ENCODE measurements around the gene CDPF1. TPM values are rescaled to one million over a fixed set of nuclear protein-coding genes. Genes with fewer than 3 reads are reported as not detected.

CDPF1 gene
- total and polyA plus RNA-seq, 12 donors: 10.2 to 32.9 (median 14.2) TPM

DNA sequence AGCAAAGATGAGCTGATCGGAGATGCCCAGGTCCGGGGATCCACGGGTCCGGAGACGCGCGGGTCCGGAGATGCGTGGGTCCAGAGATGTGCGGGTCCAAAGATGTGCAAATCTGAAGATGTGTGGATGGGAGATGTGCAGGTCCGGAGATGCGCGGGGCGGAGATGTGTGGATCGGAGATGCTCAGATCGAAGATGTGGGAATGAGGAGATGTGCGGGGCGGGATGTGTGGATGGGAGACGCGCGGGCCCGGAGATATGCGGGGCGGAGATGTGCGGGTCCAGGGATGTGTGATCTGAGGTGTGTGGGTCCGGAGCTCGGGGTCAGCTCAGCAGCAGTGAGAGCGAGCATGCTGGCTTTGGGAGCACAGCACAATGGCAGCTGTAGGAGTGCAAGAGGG lies 35.5 kb downstream of the CDPF1 start:
- H3K27me3 ChIP-seq: no peaks in the 10 kb centered on the region
- TF ChIP-seq, protein P1, sequence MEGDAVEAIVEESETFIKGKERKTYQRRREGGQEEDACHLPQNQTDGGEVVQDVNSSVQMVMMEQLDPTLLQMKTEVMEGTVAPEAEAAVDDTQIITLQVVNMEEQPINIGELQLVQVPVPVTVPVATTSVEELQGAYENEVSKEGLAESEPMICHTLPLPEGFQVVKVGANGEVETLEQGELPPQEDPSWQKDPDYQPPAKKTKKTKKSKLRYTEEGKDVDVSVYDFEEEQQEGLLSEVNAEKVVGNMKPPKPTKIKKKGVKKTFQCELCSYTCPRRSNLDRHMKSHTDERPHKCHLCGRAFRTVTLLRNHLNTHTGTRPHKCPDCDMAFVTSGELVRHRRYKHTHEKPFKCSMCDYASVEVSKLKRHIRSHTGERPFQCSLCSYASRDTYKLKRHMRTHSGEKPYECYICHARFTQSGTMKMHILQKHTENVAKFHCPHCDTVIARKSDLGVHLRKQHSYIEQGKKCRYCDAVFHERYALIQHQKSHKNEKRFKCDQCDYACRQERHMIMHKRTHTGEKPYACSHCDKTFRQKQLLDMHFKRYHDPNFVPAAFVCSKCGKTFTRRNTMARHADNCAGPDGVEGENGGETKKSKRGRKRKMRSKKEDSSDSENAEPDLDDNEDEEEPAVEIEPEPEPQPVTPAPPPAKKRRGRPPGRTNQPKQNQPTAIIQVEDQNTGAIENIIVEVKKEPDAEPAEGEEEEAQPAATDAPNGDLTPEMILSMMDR (IDR thresholded peaks at IDR 0.05): no peak
- no peak for TF ChIP-seq POLR2A (IDR thresholded peaks at IDR 0.05)
- H3K27ac ChIP-seq: no peak overlapping the region
- H3K9me3 ChIP-seq (replicated peaks in 1 of 3): no peaks in the 10 kb centered on the region
- no peak for DNase-seq
- peaks cover 0 to 57% of the 10 kb centered on the region in 2 donors for H3K36me3 ChIP-seq (replicated peaks in 1 of 2)
- H3K4me1 ChIP-seq (replicated peaks in 1 of 2): no peaks in the 10 kb centered on the region
- no peak overlapping the region for H3K4me3 ChIP-seq
- WGBS, 4 donors: 96 to 99% (median 98%) methylated on average over 28 of the region's 28 CpGs
- intact Hi-C loops (cut with DNase I): no loop called here

DNA sequence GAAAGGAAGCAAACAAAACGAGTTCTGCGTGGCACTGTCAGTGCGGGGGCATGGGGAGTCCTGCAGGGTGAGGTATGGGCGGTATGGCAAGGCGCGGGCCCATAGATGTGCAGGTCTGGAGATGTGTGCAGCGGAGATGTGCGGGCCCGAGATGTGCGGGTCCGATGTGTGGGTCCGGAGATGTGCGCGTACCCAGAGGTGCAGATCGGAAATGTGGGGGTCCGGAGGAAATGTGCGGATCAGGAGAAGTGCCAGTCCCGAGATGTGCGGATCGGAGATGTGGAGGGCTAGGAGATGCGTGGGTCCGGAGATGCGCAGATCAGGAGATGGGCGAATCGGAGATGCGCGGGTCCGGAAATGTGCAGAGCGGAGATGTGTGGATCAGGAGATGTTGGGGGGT lies 35.9 kb downstream of the CDPF1 start:
- Histone ChIP-seq H3K27me3 (no peaks in the 10 kb centered on the region), H3K4me1 (replicated peaks in 1 of 2) (no peaks in the 10 kb centered on the region), H3K4me3 (no peak overlapping the region), H3K36me3 (replicated peaks in 1 of 2) (peaks cover 0 to 52% of the 10 kb centered on the region in 2 donors), H3K27ac (no peak overlapping the region), H3K9me3 (replicated peaks in 1 of 3) (peaks cover 0 to 4% (median 0%) of the 10 kb centered on the region in 3 donors)
- 96 to 97% (median 96%) methylated on average over 29 of the region's 29 CpGs for WGBS, 4 donors
- intact Hi-C loops (cut with DNase I): no loop called here
- no peak for DNase-seq
- TF ChIP-seq, protein P1 (IDR thresholded peaks at IDR 0.05): no peak
- no peak for TF ChIP-seq POLR2A (IDR thresholded peaks at IDR 0.05)

DNA sequence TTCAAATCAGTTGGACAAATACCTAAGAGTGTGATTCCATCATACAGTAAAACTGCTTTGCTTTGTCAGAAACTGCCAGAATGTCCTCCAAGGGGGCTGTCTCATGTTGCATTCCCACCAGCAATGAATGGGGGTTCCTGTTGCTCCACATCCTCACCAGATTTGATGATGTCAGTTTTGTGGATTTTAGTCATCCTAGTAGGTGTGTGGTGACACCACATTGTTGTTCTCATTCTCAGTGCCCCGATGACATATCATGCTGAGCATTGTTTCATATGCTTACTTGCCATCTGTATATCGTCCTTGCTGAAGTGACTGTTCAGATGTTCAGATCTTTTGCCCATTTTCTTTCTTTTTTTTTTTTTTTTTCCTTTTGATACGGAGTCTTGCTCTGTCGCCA lies 37.0 kb downstream of the CDPF1 start:
- Histone ChIP-seq H3K4me3 (no peak overlapping the region), H3K4me1 (replicated peaks in 1 of 2) (no peaks in the 10 kb centered on the region), H3K27me3 (no peaks in the 10 kb centered on the region), H3K9me3 (replicated peaks in 1 of 3) (peaks cover 0 to 7% (median 0%) of the 10 kb centered on the region in 3 donors), H3K36me3 (replicated peaks in 1 of 2) (peaks cover 0 to 41% of the 10 kb centered on the region in 2 donors), H3K27ac (no peak overlapping the region)
- 93 to 98% (median 97%) methylated on average over 4 of the region's 4 CpGs for WGBS, 4 donors
- no peak for TF ChIP-seq POLR2A (IDR thresholded peaks at IDR 0.05)
- TF ChIP-seq, protein P1 (IDR thresholded peaks at IDR 0.05): no peak
- intact Hi-C loops (cut with DNase I): no loop called here
- DNase-seq: no peak

DNA sequence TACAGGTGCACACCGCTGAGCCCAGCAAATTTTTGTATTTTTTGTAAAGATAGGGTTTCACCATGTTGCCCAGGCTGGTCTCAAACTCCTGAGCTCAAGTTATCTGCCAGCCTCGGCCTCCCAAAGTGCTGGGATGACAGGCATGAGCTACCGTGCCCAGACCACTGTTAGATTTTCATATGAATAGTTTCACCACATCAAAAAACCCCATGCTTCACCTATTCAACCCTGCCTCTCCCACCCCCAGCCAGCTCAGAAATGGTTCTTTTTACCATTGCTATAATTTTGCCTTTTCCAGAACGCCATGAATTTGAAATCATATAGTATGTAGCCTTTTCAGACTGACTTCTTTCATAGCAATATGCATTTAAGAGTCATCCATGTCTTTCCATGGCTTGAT lies 37.9 kb downstream of the CDPF1 start:
- WGBS, 4 donors: 93 to 96% (median 94%) methylated on average over 4 of the region's 4 CpGs
- Histone ChIP-seq H3K4me1 (replicated peaks in 1 of 2) (no peaks in the 10 kb centered on the region), H3K36me3 (replicated peaks in 1 of 2) (peaks cover 0 to 36% of the 10 kb centered on the region in 2 donors), H3K27me3 (no peaks in the 10 kb centered on the region), H3K9me3 (replicated peaks in 1 of 3) (peaks cover 0 to 7% (median 0%) of the 10 kb centered on the region in 3 donors), H3K4me3 (no peak overlapping the region), H3K27ac (no peak overlapping the region)
- intact Hi-C loops (cut with DNase I): no loop called here
- no peak for TF ChIP-seq POLR2A (IDR thresholded peaks at IDR 0.05)
- TF ChIP-seq, protein P1 (IDR thresholded peaks at IDR 0.05): no peak
- no peak for DNase-seq

All from adrenal gland (tissue), 12 donors.